Endothelial cell of umbilical vein (primary cell): ENCODE data around the gene MAP3K7CL. TPM values are rescaled to one million over a fixed set of nuclear protein-coding genes. Genes with fewer than 3 reads are reported as not detected.

ENCODE experiments used
- BruUV-seq: library from RNA; stranded (reverse); fragments of 400-500 nt; replicated peaks from 2 replicates; lab custom pipeline; 2021; lab: Mats Ljungman, UMichigan
- CTCF ChIA-PET: fragments of 300-600, 350-600 bp; sonication (Branson Sonifier 250); formaldehyde crosslinking; loops from one replicate; lab custom pipeline; 2021; ENCODE audit warnings: antibody characterized with exemption, inconsistent platforms; lab: Charles Lee
- POLR2A ChIA-PET: fragments of 300-600, 350-600 bp; sonication (Branson Sonifier 250); formaldehyde crosslinking; loops from one replicate; lab custom pipeline; 2021; ENCODE audit warnings: antibody characterized with exemption, inconsistent platforms; lab: Charles Lee
- DNase-seq: peaks from one replicate; pipeline ENCODE4 v3.0.0-alpha.2; 2011; ENCODE audit warnings: low read depth, low spot score
- FAIRE-seq: peaks from 2 replicates; lab custom pipeline; 2011; peaks lifted over from hg19 to GRCh38; lab: Jason Lieb, UNC
- H2AFZ ChIP-seq: 2 replicates; pipeline ENCODE4 v1.6.0; 2012; ENCODE audit warnings: low read depth, low read length, control low read depth, inconsistent platforms
- H3K27ac ChIP-seq: 2 replicates; pipeline ENCODE4 v1.5.1; 2011; ENCODE audit warnings: low read depth, mild to moderate bottlenecking, control low read depth, low read length, moderate library complexity; ENCODE audit not compliant: insufficient read depth
- H3K27me3 ChIP-seq, 2 experiments: 2 replicates each; pipeline versions ENCODE4 v1.6.0 to v1.6.1; 2011; ENCODE audit warnings: low read length in 2 of 2, mixed read lengths in 1 of 2; ENCODE audit not compliant: control insufficient read depth in 2 of 2, insufficient read depth in 2 of 2
- H3K36me3 ChIP-seq, 2 experiments: 2 replicates in 1 of 2; 3 replicates in 1 of 2; pipeline ENCODE4 v1.5.1; 2011; ENCODE audit warnings: low read length in 2 of 2, mild to moderate bottlenecking in 1 of 2, moderate library complexity in 1 of 2; ENCODE audit not compliant: control insufficient read depth in 2 of 2, insufficient read depth in 2 of 2; ENCODE audit errors: extremely low read depth in 1 of 2
- H3K4me1 ChIP-seq: 3 replicates; pipeline ENCODE4 v1.5.1; 2011; ENCODE audit warnings: mild to moderate bottlenecking, low read length; ENCODE audit not compliant: control insufficient read depth, insufficient read depth; ENCODE audit errors: extremely low read depth
- H3K4me2 ChIP-seq: 2 replicates; pipeline ENCODE4 v1.6.1; 2011; ENCODE audit warnings: low read length, control low read depth, mixed read lengths; ENCODE audit not compliant: insufficient read depth
- H3K4me3 ChIP-seq, 3 experiments: fragments of 200-600 bp in 1 of 3; sonication (generic), shearing (Covaris generic) in 1 of 3; replicated peaks in 1 of 3; 2 replicates each; pipeline ENCODE4 v1.5.1; 2011 to 2016; ENCODE audit warnings: control low read depth in 3 of 3, low read length in 3 of 3, mild to moderate bottlenecking in 2 of 3, inconsistent platforms in 1 of 3, low read depth in 1 of 3, moderate library complexity in 1 of 3; ENCODE audit not compliant: insufficient read depth in 1 of 3
- H3K79me2 ChIP-seq: 2 replicates; pipeline ENCODE4 v1.6.0; 2012; ENCODE audit warnings: low read length, inconsistent platforms; ENCODE audit not compliant: control insufficient read depth, insufficient read depth
- H3K9ac ChIP-seq: replicated peaks from 2 replicates; pipeline ENCODE3; 2011; ENCODE audit warnings: low read length, control low read depth; ENCODE audit not compliant: insufficient read depth; ENCODE audit errors: extremely low read depth
- H3K9me1 ChIP-seq: replicated peaks from 3 replicates; pipeline ENCODE4 v1.6.0; 2011; ENCODE audit warnings: mild to moderate bottlenecking, low read length; ENCODE audit not compliant: control insufficient read depth, insufficient read depth; ENCODE audit errors: extremely low read depth
- H3K9me3 ChIP-seq: replicated peaks from 2 replicates; pipeline ENCODE4 v1.5.1; 2012; ENCODE audit warnings: low read length, inconsistent platforms; ENCODE audit not compliant: control insufficient read depth, insufficient read depth
- H4K20me1 ChIP-seq: replicated peaks from 2 replicates; pipeline ENCODE3; 2011; ENCODE audit warnings: mild to moderate bottlenecking, low read length; ENCODE audit not compliant: control insufficient read depth, insufficient read depth; ENCODE audit errors: extremely low read depth
- CTCF ChIP-seq, 2 donors: IDR thresholded peaks; 1 replicate in 1 of 2; 2 replicates in 1 of 2; pipeline ENCODE4 v1.5.1; 2011; ENCODE audit warnings: low read length in 2 of 2, mild to moderate bottlenecking in 2 of 2, moderate library complexity in 2 of 2, control low read depth in 1 of 2, inconsistent platforms in 1 of 2, low read depth in 1 of 2; ENCODE audit not compliant: insufficient read depth in 1 of 2; ENCODE audit errors: extremely low read depth in 1 of 2
- EZH2 ChIP-seq: IDR thresholded peaks from 2 replicates; pipeline ENCODE4 v1.6.1; 2012; ENCODE audit warnings: borderline replicate concordance, low read depth, mild to moderate bottlenecking, moderate library complexity, low read length, inconsistent platforms; ENCODE audit not compliant: severe bottlenecking
- FOS ChIP-seq: IDR thresholded peaks from 2 replicates; pipeline ENCODE4 v1.6.1; 2011; ENCODE audit warnings: mild to moderate bottlenecking, low read length, moderate library complexity, borderline replicate concordance; ENCODE audit not compliant: insufficient read depth
- GATA2 ChIP-seq: IDR thresholded peaks from 2 replicates; pipeline ENCODE4 v1.7.0; 2011; ENCODE audit warnings: low read depth, mild to moderate bottlenecking, moderate library complexity, mixed read lengths, low read length; ENCODE audit not compliant: insufficient read length, insufficient read depth
- JUN ChIP-seq: IDR thresholded peaks from 2 replicates; pipeline ENCODE4 v1.6.1; 2011; ENCODE audit warnings: borderline replicate concordance, low read depth; ENCODE audit not compliant: insufficient read length, insufficient read depth
- MAX ChIP-seq: IDR thresholded peaks from 2 replicates; pipeline ENCODE4 v1.6.1; 2011; ENCODE audit not compliant: insufficient read depth, insufficient read length
- POLR2A ChIP-seq: IDR thresholded peaks from 2 replicates; pipeline ENCODE4 v1.6.1; 2012; ENCODE audit warnings: low read depth, mild to moderate bottlenecking, control low read depth, low read length
- POLR2AphosphoS5 ChIP-seq: IDR thresholded peaks from 2 replicates; pipeline ENCODE4 v1.6.1; 2012; ENCODE audit warnings: low read depth, mild to moderate bottlenecking, control low read depth, low read length, moderate library complexity; ENCODE audit not compliant: insufficient read depth
- dilution Hi-C: fragments of 300-500 bp; cut with MboI; formaldehyde crosslinking; loops from one replicate; pipeline ENCODE4 v1.15.0; 2019; ENCODE audit warnings: low sequenced_read_pairs; ENCODE audit not compliant: extremely low pct_ligation_motif_present
- intact Hi-C: fragments of 100-400 bp; cut with micrococcal nuclease; formaldehyde crosslinking; loops from one replicate; pipeline ENCODE4 v1.10.0; 2022
- polyA plus RNA-seq, 4 experiments: library from polyadenylated mRNA; depleted of rRNA in 3 of 4; stranded (reverse) in 3 of 4; unstranded in 1 of 4; fragments of >200 nt; gene quantifications; 2 replicates each; pipeline versions ENCODE4 v1.2.1 to v1.2.3, GENCODE V29; 2011 to 2012; ENCODE audit warnings: missing spikeins in 1 of 4
- total RNA-seq: library from RNA; stranded (reverse); gene quantifications from 2 replicates; pipeline ENCODE4 v1.2.3, GENCODE V29; 2021

The MAP3K7CL gene
- total and polyA plus RNA-seq, 2 donors (not counting 3 experiments of a cell fraction or from before 2014, with no cell fraction given): 6.1 to 8.1 TPM

DNA sequence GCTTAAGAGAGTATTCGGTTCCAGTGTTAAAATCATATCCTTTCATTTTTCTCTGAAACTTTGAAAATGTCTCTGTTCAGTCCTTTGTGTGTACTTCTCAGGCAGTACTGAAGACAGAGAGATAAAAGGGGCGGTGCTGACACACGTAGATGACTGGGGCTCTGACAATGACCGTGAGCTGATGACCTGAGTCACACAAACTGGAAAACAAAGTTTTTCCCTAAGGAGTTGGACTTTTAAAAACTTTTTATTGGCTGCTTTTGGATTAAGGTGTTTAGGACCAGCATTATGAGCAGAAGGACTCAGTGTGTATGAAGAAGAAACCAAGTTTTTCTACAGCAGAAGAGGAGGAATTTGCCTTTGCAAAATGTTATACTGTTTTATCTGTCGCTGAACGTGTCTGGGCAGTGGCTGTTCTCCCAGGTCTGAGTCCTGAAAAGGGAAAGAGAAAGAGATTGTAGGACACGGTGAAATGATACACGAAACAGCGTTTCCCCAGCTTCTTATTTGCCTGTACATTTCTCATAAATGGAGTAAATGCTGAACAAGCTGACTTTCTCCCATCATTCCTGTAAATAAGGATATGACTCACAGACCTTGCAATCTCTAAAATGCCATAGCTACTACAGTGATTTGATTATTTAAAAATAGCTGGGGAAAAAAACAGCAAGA lies 51.5 kb downstream of the MAP3K7CL start:
- TSS peak; percentile 99 for BruUV-seq
- peak overlapping the region; percentile 85 for H3K4me2 ChIP-seq
- H3K79me2 ChIP-seq: no peaks in the 10 kb centered on the region
- peak overlapping the region; percentile 54 for H2AFZ ChIP-seq
- peak overlapping the region; percentile 99 for H3K27ac ChIP-seq
- ChIA-PET CTCF (interaction anchor here (1.0 to 2.3 kb wide), 10 partner anchors 11 to 177 kb away, joined by 3 to 11 read pairs (median 4); no protein-coding TSS in a partner anchor), POLR2A (interaction anchor here (0.7 to 1.1 kb wide), 3 partner anchors 9 to 117 kb away, joined by 3 to 8 read pairs (median 3); partner anchors contain the start of gene BACH1)
- DNase-seq (peak; percentile 90), FAIRE-seq (peak; percentile 90)
- no peaks in the 10 kb centered on the region for H3K27me3 ChIP-seq
- no peaks in the 10 kb centered on the region for H3K9me1 ChIP-seq
- intact Hi-C loops (loop anchor here (1.0 to 2.0 kb wide), 5 partner anchors 15 to 116 kb away; partner anchors contain the start of gene BACH1), dilution Hi-C loops (no loop called here)
- H4K20me1 ChIP-seq: no peaks in the 10 kb centered on the region
- peak overlapping the region; percentile 97 for H3K9ac ChIP-seq
- H3K36me3 ChIP-seq: no peaks in the 10 kb centered on the region
- no peaks in the 10 kb centered on the region for H3K9me3 ChIP-seq
- TF ChIP-seq FOS (peak; percentile 86), POLR2A (peak; percentile 40), GATA2 (peak; percentile 38), EZH2 (no peak), JUN (peak; percentile 92), CTCF (IDR thresholded peaks at IDR 0.05; ENCODE audit: extremely low read depth in 1 of 2, insufficient read depth in 1 of 2, low read depth in 1 of 2, low read length in 2 of 2) (no peak), MAX (no peak), POLR2AphosphoS5 (peak; percentile 26)
- peak overlapping the region; percentile 11 to 73 (median 32) for H3K4me3 ChIP-seq
- peaks cover 31% of the 10 kb centered on the region for H3K4me1 ChIP-seq
